Fibroblast of lung (primary cell): ENCODE data around the gene LMNTD1. TPM values are rescaled to one million over a fixed set of nuclear protein-coding genes. Genes with fewer than 3 reads are reported as not detected.

Experiments
- DNase-seq, 2 donors: peaks; one replicate each; pipeline versions ENCODE4 v3.0.0 to v3.0.0-alpha.2; 2010; ENCODE audit warnings: low read depth in 2 of 2
- H2AFZ ChIP-seq: 2 replicates; pipeline ENCODE4 v1.5.1; 2012; ENCODE audit warnings: low read length, control low read depth, inconsistent platforms
- H3K27ac ChIP-seq: 2 replicates; pipeline ENCODE4 v1.5.1; 2011; ENCODE audit warnings: low read length, control low read depth; ENCODE audit not compliant: insufficient read depth
- H3K27me3 ChIP-seq: 2 replicates; pipeline ENCODE4 v1.5.1; 2011; ENCODE audit warnings: mild to moderate bottlenecking, low read length; ENCODE audit not compliant: control insufficient read depth, insufficient read depth
- H3K36me3 ChIP-seq: 2 replicates; pipeline ENCODE4 v1.5.1; 2011; ENCODE audit warnings: low read length; ENCODE audit not compliant: control insufficient read depth, insufficient read depth
- H3K4me1 ChIP-seq: 2 replicates; pipeline ENCODE4 v1.5.1; 2011; ENCODE audit warnings: low read length; ENCODE audit not compliant: control insufficient read depth, insufficient read depth; ENCODE audit errors: extremely low read depth
- H3K4me2 ChIP-seq: 2 replicates; pipeline ENCODE4 v1.5.1; 2011; ENCODE audit warnings: low read length, control low read depth; ENCODE audit not compliant: insufficient read depth; ENCODE audit errors: extremely low read depth
- H3K4me3 ChIP-seq, 4 experiments: fragments of 200-600 bp in 1 of 4; sonication (generic) in 1 of 4; replicated peaks in 1 of 4; 2 replicates each; pipeline ENCODE4 v1.5.1; 2011 to 2016; ENCODE audit warnings: low read length in 4 of 4, low read depth in 3 of 4, mild to moderate bottlenecking in 3 of 4, control low read depth in 2 of 4, inconsistent platforms in 1 of 4, mixed read lengths in 1 of 4; ENCODE audit not compliant: insufficient read depth in 1 of 4; ENCODE audit errors: control extremely low read depth in 1 of 4
- H3K79me2 ChIP-seq: 2 replicates; pipeline ENCODE4 v1.5.1; 2012; ENCODE audit warnings: mild to moderate bottlenecking, low read length, inconsistent platforms; ENCODE audit not compliant: control insufficient read depth, insufficient read depth
- H3K9ac ChIP-seq: 2 replicates; pipeline ENCODE4 v1.5.1; 2011; ENCODE audit warnings: mild to moderate bottlenecking, low read length, control low read depth; ENCODE audit not compliant: insufficient read depth
- H3K9me3 ChIP-seq: 2 replicates; pipeline ENCODE4 v1.5.1; 2012; ENCODE audit warnings: low read depth, low read length; ENCODE audit not compliant: control insufficient read depth, insufficient read depth
- H4K20me1 ChIP-seq: 2 replicates; pipeline ENCODE4 v1.5.1; 2011; ENCODE audit warnings: low read length; ENCODE audit not compliant: control insufficient read depth, insufficient read depth; ENCODE audit errors: extremely low read depth
- EZH2 ChIP-seq: IDR thresholded peaks from 2 replicates; pipeline ENCODE4 v1.5.1; 2012; ENCODE audit warnings: low read length, control low read depth, mild to moderate bottlenecking; ENCODE audit errors: missing control alignments
- polyA plus RNA-seq, 2 donors: library from polyadenylated mRNA; depleted of rRNA in 1 of 2; stranded (reverse) in 1 of 2; unstranded in 1 of 2; fragments of >200 nt; gene quantifications; 2 replicates each; pipeline ENCODE4 v1.2.1, GENCODE V29; 2011 to 2012; ENCODE audit warnings: missing spikeins in 1 of 2
- total RNA-seq: library from RNA; depleted of rRNA; stranded (reverse); fragments of >200 nt; gene quantifications from 2 replicates; pipeline ENCODE4 v1.2.1, GENCODE V29; 2014
- TF ChIP-seq, protein P1 (sequence below), 2 donors: IDR thresholded peaks in 1 of 2; conservative IDR thresholded peaks in 1 of 2; 1 replicate in 1 of 2; 2 replicates in 1 of 2; pipeline ENCODE4 v1.5.1; 2011 to 2012; ENCODE audit warnings: low read length in 2 of 2, control low read depth in 1 of 2, inconsistent platforms in 1 of 2, low read depth in 1 of 2, mild to moderate bottlenecking in 1 of 2

Gene LMNTD1
- total and polyA plus RNA-seq, 2 donors (not counting 1 experiment from before 2014, with no cell fraction given), result not detected

DNA sequence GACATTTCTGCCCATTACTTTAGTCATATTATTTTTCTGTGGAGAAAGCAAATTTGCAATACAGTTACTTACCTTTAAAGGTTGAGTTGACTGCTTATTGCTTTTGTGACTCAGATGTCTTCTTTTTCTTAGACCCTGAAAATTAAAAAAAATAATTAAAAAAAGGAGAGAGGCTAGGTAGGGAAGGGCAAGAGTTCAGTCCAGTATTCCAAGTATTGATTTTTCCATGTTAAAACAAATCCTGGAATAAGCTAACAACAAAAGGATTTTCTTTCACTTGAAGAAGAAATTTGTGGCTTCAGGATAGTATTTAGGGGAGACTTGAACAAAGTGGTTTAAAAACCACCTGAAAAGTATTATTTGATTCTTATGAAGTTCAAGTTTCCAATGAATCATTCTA lies 49.4 kb downstream of the LMNTD1 start:
- H3K9me3 ChIP-seq, result no peaks in the 10 kb centered on the region
- no peak overlapping the region for H3K4me3 ChIP-seq
- no peak overlapping the region for H3K9ac ChIP-seq
- H3K4me1 ChIP-seq, result no peaks in the 10 kb centered on the region
- no peaks in the 10 kb centered on the region for H4K20me1 ChIP-seq
- TF ChIP-seq EZH2, result no peak
- TF ChIP-seq, protein P1, sequence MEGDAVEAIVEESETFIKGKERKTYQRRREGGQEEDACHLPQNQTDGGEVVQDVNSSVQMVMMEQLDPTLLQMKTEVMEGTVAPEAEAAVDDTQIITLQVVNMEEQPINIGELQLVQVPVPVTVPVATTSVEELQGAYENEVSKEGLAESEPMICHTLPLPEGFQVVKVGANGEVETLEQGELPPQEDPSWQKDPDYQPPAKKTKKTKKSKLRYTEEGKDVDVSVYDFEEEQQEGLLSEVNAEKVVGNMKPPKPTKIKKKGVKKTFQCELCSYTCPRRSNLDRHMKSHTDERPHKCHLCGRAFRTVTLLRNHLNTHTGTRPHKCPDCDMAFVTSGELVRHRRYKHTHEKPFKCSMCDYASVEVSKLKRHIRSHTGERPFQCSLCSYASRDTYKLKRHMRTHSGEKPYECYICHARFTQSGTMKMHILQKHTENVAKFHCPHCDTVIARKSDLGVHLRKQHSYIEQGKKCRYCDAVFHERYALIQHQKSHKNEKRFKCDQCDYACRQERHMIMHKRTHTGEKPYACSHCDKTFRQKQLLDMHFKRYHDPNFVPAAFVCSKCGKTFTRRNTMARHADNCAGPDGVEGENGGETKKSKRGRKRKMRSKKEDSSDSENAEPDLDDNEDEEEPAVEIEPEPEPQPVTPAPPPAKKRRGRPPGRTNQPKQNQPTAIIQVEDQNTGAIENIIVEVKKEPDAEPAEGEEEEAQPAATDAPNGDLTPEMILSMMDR (conservative IDR thresholded peaks at IDR 0.05 in 1 of 2, IDR thresholded peaks at IDR 0.05 in 1 of 2; ENCODE audit: low read depth in 1 of 2, low read length in 2 of 2), result no peak
- no peak overlapping the region for H3K4me2 ChIP-seq
- DNase-seq, result no peak
- H3K27me3 ChIP-seq, result no peaks in the 10 kb centered on the region
- H2AFZ ChIP-seq, result no peak overlapping the region
- no peaks in the 10 kb centered on the region for H3K36me3 ChIP-seq
- H3K79me2 ChIP-seq, result no peaks in the 10 kb centered on the region
- H3K27ac ChIP-seq, result no peak overlapping the region

DNA sequence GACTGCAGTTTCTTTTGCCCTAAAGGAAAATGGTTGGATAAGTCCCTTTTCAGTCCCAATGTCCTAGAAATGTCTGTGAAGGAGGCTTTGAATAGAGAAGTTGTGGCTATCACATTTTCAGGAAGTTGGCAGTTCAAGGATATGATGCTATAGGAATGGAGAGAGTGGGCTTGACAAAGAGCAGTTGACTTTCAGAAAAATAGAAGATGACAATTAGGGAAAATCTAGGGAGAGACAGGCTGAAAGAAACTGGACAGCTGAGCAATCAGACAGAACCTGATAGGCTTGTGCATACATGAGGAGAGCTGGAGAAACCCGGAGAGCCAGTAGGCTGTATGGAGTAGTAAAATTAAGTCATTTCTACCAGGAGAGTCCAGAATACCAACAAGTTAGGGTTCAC lies 50.5 kb downstream of the LMNTD1 start:
- Histone ChIP-seq H3K27ac (no peak overlapping the region), H2AFZ (no peak overlapping the region), H3K79me2 (no peaks in the 10 kb centered on the region), H3K9me3 (no peaks in the 10 kb centered on the region), H3K36me3 (no peaks in the 10 kb centered on the region), H4K20me1 (no peaks in the 10 kb centered on the region), H3K4me2 (no peak overlapping the region), H3K9ac (no peak overlapping the region), H3K27me3 (no peaks in the 10 kb centered on the region), H3K4me3 (no peak overlapping the region), H3K4me1 (no peaks in the 10 kb centered on the region)
- DNase-seq, result no peak
- no peak for TF ChIP-seq EZH2
- TF ChIP-seq, protein P1 (conservative IDR thresholded peaks at IDR 0.05 in 1 of 2, IDR thresholded peaks at IDR 0.05 in 1 of 2; ENCODE audit: low read depth in 1 of 2, low read length in 2 of 2), result no peak

DNA sequence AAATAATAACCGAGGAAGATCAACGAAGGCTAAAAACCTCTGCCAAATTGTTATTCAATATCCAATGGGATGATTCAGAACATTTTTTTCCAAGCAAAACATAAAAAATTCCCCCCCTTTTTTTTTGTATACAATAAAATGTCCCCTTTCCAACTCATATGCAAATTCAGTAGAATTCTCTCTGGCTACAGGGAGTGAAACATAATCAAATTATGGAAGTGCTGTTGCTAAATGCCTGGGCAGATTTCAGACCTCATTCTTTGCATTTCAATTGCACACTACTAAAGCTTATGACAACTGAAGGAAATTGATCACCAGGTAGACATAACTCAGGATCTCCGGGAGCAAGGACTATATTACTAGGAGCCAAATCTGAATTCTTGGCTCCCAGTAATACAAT lies 51.0 kb downstream of the LMNTD1 start:
- no peak overlapping the region for H3K9ac ChIP-seq
- no peaks in the 10 kb centered on the region for H3K27me3 ChIP-seq
- no peak overlapping the region for H3K4me3 ChIP-seq
- peak in 1 of 2 donors; percentile 29 for DNase-seq
- H3K79me2 ChIP-seq, result no peaks in the 10 kb centered on the region
- TF ChIP-seq, protein P1 (conservative IDR thresholded peaks at IDR 0.05 in 1 of 2, IDR thresholded peaks at IDR 0.05 in 1 of 2; ENCODE audit: low read depth in 1 of 2, low read length in 2 of 2), result no peak
- TF ChIP-seq EZH2, result no peak
- no peaks in the 10 kb centered on the region for H3K36me3 ChIP-seq
- H3K27ac ChIP-seq, result no peak overlapping the region
- no peaks in the 10 kb centered on the region for H3K9me3 ChIP-seq
- H2AFZ ChIP-seq, result no peak overlapping the region
- no peaks in the 10 kb centered on the region for H4K20me1 ChIP-seq
- H3K4me1 ChIP-seq, result no peaks in the 10 kb centered on the region
- H3K4me2 ChIP-seq, result no peak overlapping the region
